IPS-18c (cell line): ENCODE data around the gene TAGLN3.
A peak's percentile ranks its signal among the peaks of the same experiment; 100 is the strongest.

ENCODE experiments used
- H3K4me3 ChIP-seq: 2 replicates; pipeline ENCODE4 v1.7.0; 2013; ENCODE audit warnings: low read depth, mild to moderate bottlenecking, low read length, moderate library complexity; ENCODE audit not compliant: insufficient read depth
- H3K9me3 ChIP-seq: one replicate; pipeline ENCODE4 v1.6.1; 2013; ENCODE audit warnings: mild to moderate bottlenecking, low read length, moderate library complexity; ENCODE audit not compliant: control insufficient read depth, insufficient read depth

TAGLN3 gene

DNA sequence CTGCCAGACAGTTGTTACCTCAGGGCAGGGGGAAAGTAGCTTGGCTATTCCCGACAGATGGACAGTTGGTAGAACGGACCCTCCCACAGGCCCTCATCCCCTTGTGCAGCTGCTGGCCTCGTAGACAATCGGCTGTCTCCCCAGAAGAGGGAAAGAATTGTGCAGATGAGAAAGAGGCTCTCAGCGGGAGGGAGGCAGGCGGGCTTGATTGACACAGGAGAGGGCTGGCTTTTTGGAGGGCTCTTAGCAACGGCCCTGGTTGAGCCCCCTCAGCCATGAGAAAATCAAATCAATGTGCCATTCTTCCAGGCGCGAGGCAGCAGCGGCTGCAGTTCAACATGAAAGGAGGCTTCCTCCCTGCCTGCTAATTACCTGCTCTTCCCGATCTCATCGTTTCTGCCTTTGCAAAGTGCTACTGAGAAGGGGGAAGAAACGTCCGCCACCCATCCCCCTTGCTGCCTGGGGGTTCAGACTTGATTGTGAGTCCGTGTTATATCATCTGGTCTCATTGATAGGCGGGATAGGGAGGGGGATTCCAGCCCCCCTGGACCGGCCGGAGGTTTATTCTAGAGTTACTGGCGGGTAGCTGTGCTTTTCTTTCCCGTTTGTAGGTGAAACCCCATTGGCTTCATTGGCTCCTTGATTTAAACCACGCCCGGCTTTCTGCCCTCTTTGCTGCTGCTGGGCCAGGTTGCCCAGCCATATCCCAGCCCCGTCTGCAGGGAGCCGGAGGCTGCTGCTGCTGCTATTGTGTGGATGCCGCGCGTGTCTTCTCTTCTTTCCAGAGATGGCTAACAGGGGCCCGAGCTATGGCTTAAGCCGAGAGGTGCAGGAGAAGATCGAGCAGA lies at the start of gene TAGLN3:
TSS of gene TAGLN3 (plus strand) at position 287 of the 848 bp plus-strand sequence. CDS start at position 788, 501 bp downstream.
- Histone ChIP-seq H3K4me3 (peak within 1 kb of the TSS; percentile 72), H3K9me3 (no peaks in the 10 kb centered on the region)

DNA sequence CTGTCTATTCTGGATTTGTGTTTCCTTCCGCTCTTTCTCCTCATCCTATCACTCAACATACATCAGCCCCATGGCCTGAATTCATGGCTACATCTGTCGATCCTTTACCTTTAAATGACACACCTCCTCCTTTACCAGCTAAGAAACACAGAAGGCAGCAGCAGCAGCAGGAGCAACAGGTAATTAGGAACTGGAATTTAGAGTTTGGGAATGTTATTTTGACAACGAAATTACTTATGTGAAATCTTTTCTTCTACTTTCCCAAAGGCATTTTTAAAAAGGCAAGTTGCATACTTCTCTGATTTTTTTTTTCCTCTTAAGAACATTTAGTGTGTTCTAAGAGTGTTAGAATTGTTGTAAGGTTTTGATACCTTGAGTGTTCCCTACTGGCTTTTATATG lies 49.0 kb upstream of the TAGLN3 start:
- no peak overlapping the region for H3K4me3 ChIP-seq
- H3K9me3 ChIP-seq: no peaks in the 10 kb centered on the region

DNA sequence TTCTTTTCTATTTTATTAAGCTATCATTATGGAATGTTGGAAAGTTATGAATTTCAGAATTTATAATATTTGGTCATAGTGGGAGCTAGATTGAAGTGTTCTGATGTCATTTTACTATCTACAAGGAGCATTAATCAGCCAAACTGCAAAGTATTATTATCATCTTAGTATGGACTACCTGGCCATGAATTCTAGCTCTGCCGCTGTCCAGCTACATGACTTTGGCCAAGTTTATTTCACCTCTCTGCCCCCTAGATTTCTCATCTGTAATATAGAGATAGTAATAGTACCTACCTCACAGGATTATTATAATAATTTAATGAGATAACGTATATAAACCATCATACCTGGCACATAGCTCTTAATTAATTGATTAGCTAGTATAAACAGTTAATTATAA lies 47.7 kb upstream of the TAGLN3 start:
- Histone ChIP-seq H3K4me3 (no peak overlapping the region), H3K9me3 (no peaks in the 10 kb centered on the region)

DNA sequence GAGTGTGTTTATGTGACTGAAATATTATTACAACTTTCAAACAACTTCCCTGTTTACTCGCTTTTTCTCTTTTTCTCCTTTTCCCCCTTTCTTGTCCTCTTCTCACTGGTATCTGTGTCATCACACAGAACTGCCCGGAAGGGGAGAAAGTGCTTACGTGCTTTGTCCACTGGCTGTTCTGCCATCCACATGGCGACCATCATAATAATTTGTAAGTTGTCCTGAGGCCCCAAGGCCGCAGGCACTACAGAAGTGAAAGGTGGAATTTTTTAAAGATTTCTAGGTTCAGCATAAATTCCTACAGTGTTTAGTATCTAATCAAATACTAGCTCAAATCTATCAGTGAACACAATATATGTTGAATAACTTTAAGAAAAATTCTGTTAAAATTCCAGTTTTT lies 46.6 kb upstream of the TAGLN3 start:
- Histone ChIP-seq H3K9me3 (no peaks in the 10 kb centered on the region), H3K4me3 (no peak overlapping the region)

DNA sequence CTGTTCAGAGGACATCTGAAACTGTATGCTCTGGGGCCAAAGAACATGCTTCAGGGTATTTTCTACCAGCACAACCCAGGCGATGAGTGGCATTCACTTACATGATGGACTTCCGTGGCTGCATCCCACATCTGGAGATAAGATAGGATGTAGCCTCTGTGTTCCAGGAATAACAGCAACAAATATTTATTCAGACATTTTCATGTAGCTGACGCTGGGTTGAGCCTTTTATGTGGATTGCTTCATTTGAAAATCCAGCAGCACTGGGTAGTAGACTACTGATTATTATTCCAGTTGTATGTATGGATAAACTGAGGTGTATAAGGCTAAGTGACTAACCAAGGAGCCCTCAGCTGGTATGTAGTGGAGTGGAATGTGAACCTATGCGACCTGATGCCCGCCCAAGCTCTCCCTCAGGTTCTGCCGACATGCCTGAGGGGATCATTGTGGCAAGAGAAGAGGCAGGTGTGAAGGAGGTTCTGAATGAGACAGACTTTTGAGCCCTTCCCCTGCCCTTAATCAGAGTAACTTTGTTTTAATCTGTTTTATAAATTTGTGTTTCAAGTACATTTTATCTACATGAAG lies 45.8 kb upstream of the TAGLN3 start:
- no peak overlapping the region for H3K4me3 ChIP-seq
- H3K9me3 ChIP-seq: no peaks in the 10 kb centered on the region

DNA sequence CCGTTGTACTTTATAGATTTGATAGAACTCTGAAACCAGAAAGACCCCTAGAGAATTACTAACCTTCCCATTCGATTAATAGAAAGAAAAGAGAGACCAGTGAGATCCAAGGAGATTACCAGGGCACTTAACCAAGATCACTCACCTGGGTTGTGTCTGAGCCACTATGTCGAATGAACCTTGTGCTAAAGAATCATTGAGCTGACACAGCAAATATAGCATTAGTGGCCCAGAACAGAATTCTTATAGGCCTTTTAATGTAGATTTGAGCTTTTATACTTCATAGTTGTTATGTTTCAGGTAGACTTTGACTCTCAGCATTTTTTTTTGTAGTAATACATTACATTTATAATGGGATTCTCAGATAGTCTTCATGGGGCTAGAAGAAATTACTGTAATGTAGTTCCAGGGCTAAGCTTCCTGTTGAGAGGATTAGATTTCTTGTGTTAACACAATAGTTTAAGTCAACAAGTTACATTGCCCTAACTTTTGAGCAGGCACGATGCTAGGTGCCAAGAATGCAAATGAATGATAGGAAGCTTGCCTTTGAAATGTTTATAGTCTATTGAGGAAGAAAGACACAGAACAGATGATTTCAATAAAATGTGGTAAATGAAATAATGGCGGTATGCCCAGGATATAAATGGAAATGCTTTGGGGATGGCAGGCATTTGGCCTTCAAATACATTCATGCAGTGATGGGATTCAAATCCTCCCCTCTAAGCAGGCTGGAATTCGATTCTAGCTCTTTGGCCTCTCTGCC lies 44.3 kb upstream of the TAGLN3 start:
- no peaks in the 10 kb centered on the region for H3K9me3 ChIP-seq
- no peak overlapping the region for H3K4me3 ChIP-seq

DNA sequence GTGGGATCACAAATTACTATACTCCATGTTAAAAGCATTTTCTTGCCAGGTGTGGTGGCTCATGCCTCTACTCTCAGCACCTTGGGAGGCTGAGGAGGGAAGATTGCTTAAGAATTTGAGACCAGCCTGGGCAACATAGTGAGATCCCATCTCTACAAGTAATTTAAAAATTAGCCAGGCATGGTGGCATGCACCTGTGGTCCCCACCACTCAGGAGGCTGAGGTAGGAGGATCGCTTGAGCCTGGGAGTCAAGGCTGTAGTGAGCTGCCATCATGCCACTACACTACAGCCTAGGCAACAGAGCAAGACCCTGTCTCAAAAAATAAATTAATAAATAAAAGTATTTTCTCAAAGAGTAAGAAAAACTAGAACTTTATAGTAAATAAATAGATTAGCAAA lies 42.8 kb upstream of the TAGLN3 start:
- no peak overlapping the region for H3K4me3 ChIP-seq
- no peaks in the 10 kb centered on the region for H3K9me3 ChIP-seq

DNA sequence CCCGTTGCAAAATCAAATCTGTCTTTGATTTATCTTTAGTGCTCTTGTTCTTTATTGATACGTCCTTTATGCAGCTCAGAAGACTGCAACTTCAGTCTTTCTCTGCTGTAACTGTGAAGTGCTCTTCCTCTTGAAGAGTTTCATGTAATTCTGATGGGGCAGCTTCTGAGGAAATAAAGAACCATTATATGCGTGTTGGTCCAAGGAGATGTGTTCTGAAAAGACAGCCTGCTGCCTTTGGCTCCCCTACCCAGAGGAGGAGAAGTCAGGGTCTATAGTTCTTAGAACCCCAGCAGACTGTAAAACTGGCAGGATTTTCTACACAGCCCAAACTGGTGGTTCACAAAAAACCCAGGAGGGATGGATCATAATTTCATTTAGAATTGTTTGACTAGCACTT lies 42.3 kb upstream of the TAGLN3 start:
- Histone ChIP-seq H3K4me3 (no peak overlapping the region), H3K9me3 (no peaks in the 10 kb centered on the region)

DNA sequence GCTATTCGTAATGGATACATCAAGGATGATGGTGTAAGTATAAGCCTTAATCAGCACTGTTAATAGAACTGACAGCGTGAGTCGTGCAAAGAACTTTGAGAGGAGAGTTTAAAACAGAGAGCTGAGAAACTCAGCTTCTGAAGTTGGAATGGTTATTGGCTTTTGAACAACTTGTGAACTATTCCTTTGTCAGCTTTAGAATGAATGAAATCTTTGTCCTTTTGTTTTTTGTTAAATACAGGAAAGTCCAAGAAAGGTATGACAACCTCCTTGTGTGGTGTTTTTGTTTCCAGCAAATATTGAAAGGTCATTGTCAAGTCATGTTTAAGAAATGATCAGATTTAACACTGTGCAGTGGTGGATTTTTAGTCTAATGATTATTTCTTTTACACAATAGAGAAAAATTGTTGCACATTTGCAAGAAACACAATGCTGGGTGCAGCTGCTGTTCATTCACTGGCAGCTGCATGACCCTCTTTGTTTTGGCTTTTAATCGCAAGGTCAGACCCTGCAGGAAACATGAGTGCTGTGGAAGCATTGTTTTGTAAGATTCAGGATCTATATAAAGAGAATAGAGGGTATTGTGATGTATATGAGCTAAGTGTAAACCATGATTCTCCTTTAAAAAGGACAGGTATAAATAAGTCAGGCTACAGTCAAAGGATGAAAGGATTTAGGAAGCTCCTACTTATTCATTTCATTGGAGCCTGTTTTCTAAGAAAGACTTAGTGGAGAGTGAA lies 41.6 kb upstream of the TAGLN3 start:
- H3K9me3 ChIP-seq: no peaks in the 10 kb centered on the region
- H3K4me3 ChIP-seq: no peak overlapping the region

DNA sequence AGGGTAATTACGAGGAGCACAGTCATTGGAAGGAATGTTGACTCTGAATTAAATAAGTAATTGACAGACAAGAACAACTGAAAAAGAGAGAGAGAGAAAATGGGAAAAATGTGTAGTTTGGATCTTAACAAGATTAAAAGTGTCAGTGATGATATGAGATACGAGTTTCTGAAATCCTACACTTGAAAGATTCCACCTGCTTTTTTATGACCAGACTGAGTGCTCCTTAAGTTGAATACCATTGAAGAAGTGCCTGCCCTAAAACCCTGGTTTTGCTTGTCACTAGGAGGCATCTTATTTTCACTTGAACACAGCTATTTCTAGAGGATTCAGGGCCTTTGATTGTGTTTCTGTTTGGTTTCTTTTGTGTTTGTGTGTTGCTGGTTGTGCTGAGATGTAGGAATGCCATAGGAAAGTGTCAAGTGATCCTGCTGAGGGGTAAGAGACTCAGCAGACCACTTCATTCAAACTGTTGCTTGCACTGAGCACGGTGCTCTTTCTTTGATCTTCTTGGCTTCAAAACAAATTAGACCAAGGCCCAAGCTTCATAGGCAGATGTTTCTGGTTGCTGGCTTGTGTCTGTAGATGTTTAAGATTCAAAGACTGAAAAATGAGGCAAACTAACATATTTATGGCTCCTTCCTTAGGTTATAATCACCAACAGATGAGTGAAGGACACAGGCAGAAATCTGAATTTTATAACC lies 37.1 kb upstream of the TAGLN3 start:
- Histone ChIP-seq H3K4me3 (no peak overlapping the region), H3K9me3 (no peaks in the 10 kb centered on the region)

DNA sequence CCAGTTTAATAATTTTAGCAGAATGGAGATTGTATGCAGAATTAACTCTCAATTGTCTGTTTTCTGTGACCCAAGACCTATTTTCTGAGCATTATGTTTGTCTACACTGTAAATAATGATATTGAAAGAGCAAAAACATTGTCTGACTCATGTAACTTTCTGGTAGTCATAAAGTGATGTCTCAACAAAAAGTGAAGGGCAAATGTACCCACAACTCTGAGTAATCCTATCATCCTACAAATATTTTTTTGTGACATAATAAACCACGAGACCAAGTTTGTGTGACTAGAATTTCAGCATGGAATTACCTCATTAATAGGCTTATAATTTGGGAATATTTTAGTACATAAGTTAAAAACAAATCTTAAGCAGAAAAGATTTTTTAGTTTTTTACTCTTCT lies 35.3 kb upstream of the TAGLN3 start:
- no peak overlapping the region for H3K4me3 ChIP-seq
- no peaks in the 10 kb centered on the region for H3K9me3 ChIP-seq

DNA sequence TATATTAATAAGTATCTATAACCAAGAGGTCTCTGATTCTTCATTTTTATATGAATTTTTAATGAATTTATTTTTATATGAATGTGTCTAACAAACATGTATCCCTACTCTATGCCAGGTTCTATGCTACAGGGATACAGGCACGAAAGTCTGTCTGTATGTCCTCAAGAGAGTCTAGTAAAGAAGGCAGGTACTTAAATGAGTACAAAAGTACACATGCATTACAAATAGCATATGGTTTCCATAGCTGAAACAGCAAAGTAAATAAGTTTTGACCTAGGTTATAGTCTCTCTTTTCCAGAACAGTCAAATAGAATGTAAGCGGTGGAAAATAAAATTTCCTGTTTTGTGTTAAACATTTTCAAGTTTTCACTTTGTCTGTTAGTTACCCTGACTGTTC lies 33.2 kb upstream of the TAGLN3 start:
- H3K4me3 ChIP-seq: no peak overlapping the region
- H3K9me3 ChIP-seq: no peaks in the 10 kb centered on the region

DNA sequence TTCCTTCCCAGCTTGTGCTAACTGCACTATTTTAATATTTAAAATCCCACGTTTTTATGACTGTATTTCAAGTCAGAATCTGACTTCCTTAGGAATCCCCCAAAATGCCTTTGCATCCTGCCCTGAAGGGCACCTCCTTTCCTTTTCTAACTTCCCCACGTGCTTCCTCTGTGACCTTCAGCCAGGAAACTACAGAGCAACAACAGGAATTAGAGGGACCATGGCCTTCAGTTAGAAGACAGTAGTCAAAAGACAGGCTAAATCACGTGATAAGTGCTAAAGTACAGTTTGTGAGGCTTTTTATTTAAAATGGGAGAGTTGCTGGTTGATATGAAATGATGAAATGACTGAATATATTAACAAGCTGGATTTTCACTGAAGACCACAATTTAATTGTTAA lies 31.7 kb upstream of the TAGLN3 start:
- H3K4me3 ChIP-seq: no peak overlapping the region
- H3K9me3 ChIP-seq: no peaks in the 10 kb centered on the region

DNA sequence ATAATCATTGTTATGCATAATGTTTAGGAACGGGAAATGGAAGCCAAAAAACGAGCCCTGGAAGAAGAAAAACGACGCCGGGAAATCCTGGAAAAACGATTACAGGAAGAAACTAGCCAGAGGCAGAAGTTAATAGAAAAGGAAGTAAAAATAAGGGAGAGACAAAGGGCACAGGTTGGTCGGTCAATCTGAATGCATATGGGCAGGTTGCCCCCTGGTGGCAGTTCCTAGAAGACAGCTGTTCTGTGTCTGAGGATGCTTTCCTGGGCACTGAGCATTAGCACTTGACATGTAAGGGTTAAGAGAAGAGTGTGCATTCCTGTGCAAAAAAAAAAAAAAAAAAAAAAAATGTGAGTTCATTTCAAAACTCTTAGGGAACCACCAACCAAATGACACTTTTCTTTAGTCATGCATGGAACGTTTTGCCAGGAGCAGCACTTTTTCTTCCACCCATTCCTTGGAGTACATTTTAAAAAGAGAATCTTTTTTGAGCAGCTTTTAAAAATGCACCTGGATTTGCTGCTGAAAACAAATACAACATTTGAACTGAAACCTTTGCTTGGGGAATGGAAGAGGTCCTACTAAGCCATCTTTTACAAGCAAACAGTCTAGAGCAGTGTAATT lies 31.0 kb upstream of the TAGLN3 start:
- no peak overlapping the region for H3K4me3 ChIP-seq
- H3K9me3 ChIP-seq: no peaks in the 10 kb centered on the region

DNA sequence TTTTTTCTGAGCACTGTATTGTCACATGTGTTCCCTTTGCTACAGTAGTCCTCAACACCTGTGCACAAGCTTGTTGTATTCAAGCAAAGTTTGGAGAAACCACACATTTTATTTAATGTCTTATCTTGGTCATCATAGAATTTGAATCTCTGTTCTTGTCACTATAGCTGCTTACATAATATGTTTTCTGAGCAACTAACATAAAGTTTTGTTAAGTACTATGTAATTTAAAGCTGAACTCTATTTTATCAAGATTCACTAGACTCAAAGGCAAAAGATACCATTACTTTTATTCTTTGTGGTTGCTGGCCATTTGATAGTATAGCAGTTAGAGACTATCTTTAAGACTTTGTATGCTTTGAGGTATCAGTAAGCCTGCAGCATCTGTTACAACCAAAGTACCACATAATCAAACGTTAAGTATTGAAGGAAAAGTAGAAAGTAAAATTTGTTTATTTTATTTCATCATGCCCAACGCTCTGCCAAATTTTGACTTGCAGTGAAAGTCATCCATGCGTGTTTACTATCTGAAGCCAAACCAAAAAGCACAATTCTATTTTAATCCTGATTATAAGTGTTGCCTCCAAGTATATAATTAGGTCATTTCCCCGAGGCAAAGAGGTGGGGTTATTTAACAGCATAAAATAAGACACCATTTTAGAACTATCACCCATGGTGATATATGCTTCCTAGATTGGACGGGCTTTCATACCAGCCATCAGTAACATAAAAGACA lies 30.2 kb upstream of the TAGLN3 start:
- H3K9me3 ChIP-seq: no peaks in the 10 kb centered on the region
- H3K4me3 ChIP-seq: no peak overlapping the region

DNA sequence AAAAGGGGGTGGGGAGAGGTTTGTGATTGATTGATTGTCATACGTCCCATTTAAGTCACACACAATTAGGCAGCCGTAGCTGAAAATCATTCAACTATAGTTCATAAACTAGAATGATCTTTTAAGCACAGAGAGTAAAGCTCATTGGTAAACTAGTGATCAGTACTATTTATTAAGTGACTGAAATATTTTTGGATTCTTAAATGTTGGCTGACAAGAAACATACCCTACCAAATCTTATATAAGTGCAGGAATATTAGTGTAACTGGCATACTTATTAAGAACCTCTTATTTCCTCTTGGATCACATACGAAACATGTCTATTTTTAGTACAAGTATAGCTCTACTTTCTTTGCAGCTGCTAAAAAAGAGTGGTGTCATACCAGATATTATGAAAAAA lies 28.3 kb upstream of the TAGLN3 start:
- H3K4me3 ChIP-seq: no peak overlapping the region
- no peaks in the 10 kb centered on the region for H3K9me3 ChIP-seq
